ENCODE results near the gene P2RY13.

Gene P2RY13

DNA sequence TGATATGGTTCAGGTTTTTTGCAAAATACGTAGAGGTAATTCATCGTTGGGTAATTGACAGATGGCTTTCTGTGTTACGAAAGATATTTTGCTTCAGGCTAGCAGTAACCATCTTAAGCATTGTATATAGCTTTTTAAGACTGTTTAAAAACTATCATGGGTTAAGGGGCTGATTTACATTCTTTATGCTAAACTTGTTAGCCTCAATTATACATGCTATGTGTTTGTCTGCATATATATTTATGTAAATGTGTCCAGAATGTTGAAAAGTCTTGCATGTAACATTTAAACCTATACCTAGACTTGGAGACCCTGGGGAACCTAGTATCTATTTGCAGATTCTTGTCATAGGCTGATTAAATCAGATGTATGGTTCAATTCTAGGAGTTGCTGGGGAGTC lies 39.9 kb downstream of the P2RY13 start:
- no peak for DNase-seq

DNA sequence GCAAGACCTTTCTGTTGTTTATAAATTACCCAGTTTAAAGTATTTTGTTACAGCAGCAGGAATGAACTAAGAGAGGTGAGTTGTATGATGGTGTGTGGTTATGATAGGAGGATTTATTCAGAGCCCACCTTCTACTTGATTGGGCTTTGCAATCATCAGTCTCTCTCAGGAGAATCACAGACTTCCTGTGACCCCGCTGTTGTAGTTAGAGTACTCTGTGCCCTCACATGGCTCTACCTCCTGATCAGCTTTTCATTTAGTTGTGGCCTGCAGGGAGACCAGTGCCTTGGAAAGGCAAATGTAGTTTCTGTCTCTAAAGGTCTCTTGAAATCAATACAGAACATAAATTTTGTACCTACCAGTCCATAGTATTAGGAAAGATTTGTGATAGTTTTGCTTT lies 43.4 kb downstream of the P2RY13 start:
- DNase-seq, result no peak

GRCh38 chr3:151283907-151284461 lies 45.4 kb downstream of the P2RY13 start:
- DNase-seq, result no peak

DNA sequence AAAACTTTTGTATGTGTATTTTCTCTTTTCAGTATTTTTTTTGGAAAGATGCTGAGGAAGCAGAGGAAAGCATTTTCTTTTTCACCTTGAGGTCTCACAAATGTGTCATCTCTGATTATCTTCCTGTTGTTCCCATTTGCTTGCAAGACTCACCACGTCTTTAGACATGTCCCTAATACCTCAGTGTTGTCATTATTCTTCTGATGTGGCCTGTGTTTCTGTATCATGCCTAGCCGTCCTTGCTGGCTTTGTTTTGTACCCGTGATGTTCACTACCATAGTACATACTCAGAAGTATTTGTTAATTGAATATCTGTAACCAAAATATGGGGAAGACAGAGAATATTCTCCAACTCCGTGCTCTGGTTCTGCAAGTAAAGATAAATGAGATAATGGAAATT lies 46.0 kb downstream of the P2RY13 start:
- no peak for DNase-seq

- no peak for DNase-seq
These were observed 46.4 kb downstream of the P2RY13 start for GRCh38 chr3:151282921-151283320.

DNA sequence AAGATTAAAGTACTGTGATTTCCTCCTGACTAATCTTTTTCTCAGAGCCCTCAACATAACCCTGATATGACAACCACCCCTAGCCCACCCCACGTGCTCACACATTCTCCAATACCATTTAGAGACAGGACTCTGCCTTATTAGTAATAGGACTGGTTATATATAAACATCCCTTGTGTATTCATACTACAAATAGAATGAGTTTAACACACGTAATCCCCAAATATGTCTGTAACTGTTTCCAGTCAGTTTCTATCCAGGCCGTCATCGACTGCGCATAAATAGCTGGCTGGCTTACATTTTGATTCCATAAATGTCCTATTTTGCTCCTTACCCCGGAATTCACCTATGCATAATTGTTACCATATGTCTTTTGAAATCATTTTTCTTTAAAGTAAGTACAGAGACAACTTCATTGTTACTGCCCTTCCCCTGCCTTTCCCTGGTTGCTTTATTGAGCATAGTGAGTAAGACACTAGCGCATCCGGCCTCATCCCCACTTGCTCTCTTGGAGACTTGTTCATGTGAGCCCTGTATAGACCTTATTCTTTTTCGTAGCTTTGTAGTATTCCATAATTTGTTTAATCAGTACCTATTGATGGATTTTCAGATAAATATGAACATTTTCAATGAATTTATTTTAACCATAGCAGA lies 47.6 kb downstream of the P2RY13 start:
- peak; percentile 50 for DNase-seq

DNA sequence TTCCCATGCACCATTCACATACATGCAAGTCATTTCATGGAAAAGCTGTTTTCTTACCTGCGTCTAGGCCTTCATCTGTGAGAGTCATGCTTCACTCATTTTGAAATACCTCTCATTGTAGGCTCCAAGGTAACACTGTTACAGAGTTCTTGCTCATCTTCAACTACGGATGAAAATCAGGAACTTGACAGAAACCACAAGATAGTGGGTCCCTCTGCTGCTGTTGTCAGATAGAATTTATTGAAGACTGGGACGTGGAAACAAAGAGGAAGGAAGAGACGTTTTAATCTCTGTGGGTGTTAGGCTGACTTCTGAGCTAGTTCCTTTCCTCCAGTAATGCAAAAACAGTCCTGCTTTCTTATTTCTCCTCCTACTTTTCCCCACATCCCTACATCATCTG lies 51.1 kb downstream of the P2RY13 start, which contains the start of gene P2RY14:
P2RY14 (minus strand) TSS at position 313 of the 400 bp plus-strand sequence. CDS start 64,226 bp downstream, outside the sequence.
- no peak for DNase-seq

DNA sequence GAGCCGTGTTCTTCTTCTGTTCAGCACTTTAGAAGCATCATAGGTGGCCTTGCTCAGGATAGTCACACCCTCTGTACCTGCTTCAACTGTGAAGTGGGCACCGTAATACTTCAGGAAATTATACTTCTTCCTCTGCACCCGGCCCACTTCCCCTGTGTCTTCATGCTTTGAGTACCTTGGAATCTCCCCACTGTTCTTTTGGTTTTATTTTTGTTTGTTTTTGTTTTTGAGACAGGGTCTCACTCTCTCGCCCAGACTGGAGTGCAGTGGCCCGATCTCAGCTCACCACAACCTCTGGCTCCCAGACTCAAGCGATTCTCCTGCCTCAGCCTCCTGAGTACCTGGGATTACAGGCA lies 52.7 kb downstream of the P2RY13 start:
- DNase-seq, result no peak

Measured in left hindlimb (tissue), 1 donor.